ENCODE measurements around the gene UIMC1. TPM values are rescaled to one million over a fixed set of nuclear protein-coding genes. Genes with fewer than 3 reads are reported as not detected.

UIMC1 gene
- polyA plus RNA-seq, 3 donors = 14.8 to 35.6 (median 19.1) TPM

DNA sequence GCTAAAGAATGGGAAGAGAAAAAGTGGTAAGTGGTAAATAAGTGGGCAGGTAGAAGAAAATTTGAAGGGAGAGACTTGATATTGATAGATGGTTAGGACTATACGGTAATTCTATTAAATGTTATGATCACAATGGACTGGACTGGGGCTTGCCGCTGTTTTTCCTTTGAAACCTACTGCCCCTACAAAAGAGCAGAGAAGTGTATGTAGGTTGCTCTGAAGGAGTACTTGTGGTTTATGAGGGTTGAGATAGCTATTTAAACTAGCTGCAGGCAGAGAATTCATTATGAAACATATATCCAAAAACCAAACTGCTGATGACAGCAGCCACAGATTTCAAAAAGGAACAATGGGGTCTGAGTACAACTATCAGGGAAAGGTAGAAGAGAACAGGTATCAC, 90.7 kb downstream of the UIMC1 start:
- no peaks in the 10 kb centered on the region for H3K27me3 Mint-ChIP-seq (ENCODE audit: low read depth in 3 of 3)
- WGBS (ENCODE audit: insufficient coverage) = no CpG with 5 or more reads among the region's 2 CpGs
- H3K27me3 ChIP-seq (ENCODE audit: control insufficient read depth in 2 of 2, insufficient read depth in 2 of 2, low read length in 2 of 2) = no peaks in the 10 kb centered on the region
- H3K36me3 ChIP-seq (replicated peaks in 1 of 2; ENCODE audit: control insufficient read depth in 1 of 2, insufficient read depth in 2 of 2, low read length in 2 of 2) = peaks cover 25 to 79% of the 10 kb centered on the region in 2 donors
- H3K79me2 ChIP-seq (ENCODE audit: insufficient read depth, low read length) = peaks cover 32% of the 10 kb centered on the region
- peaks cover 47 to 75% of the 10 kb centered on the region in 2 donors for H3K36me3 Mint-ChIP-seq
- H3K9me3 ChIP-seq (replicated peaks in 1 of 2; ENCODE audit: control insufficient read depth in 1 of 2, insufficient read depth in 1 of 2, low read length in 2 of 2) = no peaks in the 10 kb centered on the region
- peaks cover 38% of the 10 kb centered on the region for H4K20me1 ChIP-seq (ENCODE audit: insufficient read depth, low read length)
- H3K4me3 ChIP-seq (replicated peaks in 1 of 3; ENCODE audit: low read depth in 2 of 3, low read length in 3 of 3) = no peak overlapping the region
- peaks cover 3% of the 10 kb centered on the region for H3K4me1 Mint-ChIP-seq
- H3K4me3 Mint-ChIP-seq = no peak overlapping the region
- H3K9me3 Mint-ChIP-seq = peaks cover 0 to 3% (median 0%) of the 10 kb centered on the region in 7 donors
- H3K4me2 ChIP-seq (replicated peaks; ENCODE audit: extremely low read depth, low read length, poor library complexity, severe bottlenecking) = no peak overlapping the region
- no peak overlapping the region for H3K27ac Mint-ChIP-seq
- H3K27ac ChIP-seq (ENCODE audit: low read depth in 1 of 2, low read length in 2 of 2) = peak overlapping the region in 1 of 2 donors; percentile 26
- intact Hi-C loops (cut with micrococcal nuclease) = no loop called here
- TF ChIP-seq, protein P1, sequence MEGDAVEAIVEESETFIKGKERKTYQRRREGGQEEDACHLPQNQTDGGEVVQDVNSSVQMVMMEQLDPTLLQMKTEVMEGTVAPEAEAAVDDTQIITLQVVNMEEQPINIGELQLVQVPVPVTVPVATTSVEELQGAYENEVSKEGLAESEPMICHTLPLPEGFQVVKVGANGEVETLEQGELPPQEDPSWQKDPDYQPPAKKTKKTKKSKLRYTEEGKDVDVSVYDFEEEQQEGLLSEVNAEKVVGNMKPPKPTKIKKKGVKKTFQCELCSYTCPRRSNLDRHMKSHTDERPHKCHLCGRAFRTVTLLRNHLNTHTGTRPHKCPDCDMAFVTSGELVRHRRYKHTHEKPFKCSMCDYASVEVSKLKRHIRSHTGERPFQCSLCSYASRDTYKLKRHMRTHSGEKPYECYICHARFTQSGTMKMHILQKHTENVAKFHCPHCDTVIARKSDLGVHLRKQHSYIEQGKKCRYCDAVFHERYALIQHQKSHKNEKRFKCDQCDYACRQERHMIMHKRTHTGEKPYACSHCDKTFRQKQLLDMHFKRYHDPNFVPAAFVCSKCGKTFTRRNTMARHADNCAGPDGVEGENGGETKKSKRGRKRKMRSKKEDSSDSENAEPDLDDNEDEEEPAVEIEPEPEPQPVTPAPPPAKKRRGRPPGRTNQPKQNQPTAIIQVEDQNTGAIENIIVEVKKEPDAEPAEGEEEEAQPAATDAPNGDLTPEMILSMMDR (IDR thresholded peaks at IDR 0.05) = no peak
- H3K4me1 ChIP-seq (ENCODE audit: control insufficient read depth in 1 of 2, insufficient read depth in 2 of 2, low read length in 2 of 2) = peaks cover 0 to under 1% of the 10 kb centered on the region in 2 donors
- no peak overlapping the region for H2AFZ ChIP-seq (ENCODE audit: insufficient read depth, low read depth, low read length, poor library complexity, severe bottlenecking)
- H3K9ac ChIP-seq (ENCODE audit: insufficient read depth, low read length, poor library complexity, severe bottlenecking) = no peak overlapping the region
- DNase-seq = no peak

GRCh38 chr5:176912115-176912514, 94.5 kb downstream of the UIMC1 start:
- H3K36me3 Mint-ChIP-seq = peaks cover 43 to 70% of the 10 kb centered on the region in 2 donors
- no peaks in the 10 kb centered on the region for H3K9me3 Mint-ChIP-seq
- Histone ChIP-seq H3K36me3 (replicated peaks in 1 of 2; ENCODE audit: control insufficient read depth in 1 of 2, insufficient read depth in 2 of 2, low read length in 2 of 2) (peaks cover 24 to 56% of the 10 kb centered on the region in 2 donors), H3K9ac (ENCODE audit: insufficient read depth, low read length, poor library complexity, severe bottlenecking) (no peak overlapping the region), H3K4me3 (replicated peaks in 1 of 3; ENCODE audit: low read depth in 2 of 3, low read length in 3 of 3) (no peak overlapping the region), H3K4me1 (ENCODE audit: control insufficient read depth in 1 of 2, insufficient read depth in 2 of 2, low read length in 2 of 2) (peaks cover 22 to 31% of the 10 kb centered on the region in 2 donors), H3K9me3 (replicated peaks in 1 of 2; ENCODE audit: control insufficient read depth in 1 of 2, insufficient read depth in 1 of 2, low read length in 2 of 2) (no peaks in the 10 kb centered on the region), H3K27me3 (ENCODE audit: control insufficient read depth in 2 of 2, insufficient read depth in 2 of 2, low read length in 2 of 2) (no peaks in the 10 kb centered on the region), H3K27ac (ENCODE audit: low read depth in 1 of 2, low read length in 2 of 2) (no peak overlapping the region), H3K4me2 (replicated peaks; ENCODE audit: extremely low read depth, low read length, poor library complexity, severe bottlenecking) (no peak overlapping the region), H2AFZ (ENCODE audit: insufficient read depth, low read depth, low read length, poor library complexity, severe bottlenecking) (no peak overlapping the region), H3K79me2 (ENCODE audit: insufficient read depth, low read length) (peaks cover 34% of the 10 kb centered on the region), H4K20me1 (ENCODE audit: insufficient read depth, low read length) (peaks cover 16% of the 10 kb centered on the region)
- no peaks in the 10 kb centered on the region for H3K27me3 Mint-ChIP-seq (ENCODE audit: low read depth in 3 of 3)
- peaks cover 32% of the 10 kb centered on the region for H3K4me1 Mint-ChIP-seq
- whole genome bisulfite sequencing (ENCODE audit: insufficient coverage) = no CpG with 5 or more reads among the region's 2 CpGs
- intact Hi-C loops (cut with micrococcal nuclease) = no loop called here
- peak overlapping the region in 2 of 7 donors; percentile 64 to 73 for H3K27ac Mint-ChIP-seq
- TF ChIP-seq, protein P1 (IDR thresholded peaks at IDR 0.05) = no peak
- H3K4me3 Mint-ChIP-seq = no peak overlapping the region
- DNase-seq = no peak

All from CD14-positive monocyte (primary cell).